ENCODE data around the gene TWF2. TPM values are rescaled to one million over a fixed set of nuclear protein-coding genes. Genes with fewer than 3 reads are reported as not detected.
A peak's percentile ranks its signal among the peaks of the same experiment; 100 is the strongest.

Gene TWF2
- total and polyA plus RNA-seq, 2 of the 13 experiments (the other 11 are each of a cell fraction or from before 2014, with no cell fraction given): 45.5 to 108 TPM

DNA sequence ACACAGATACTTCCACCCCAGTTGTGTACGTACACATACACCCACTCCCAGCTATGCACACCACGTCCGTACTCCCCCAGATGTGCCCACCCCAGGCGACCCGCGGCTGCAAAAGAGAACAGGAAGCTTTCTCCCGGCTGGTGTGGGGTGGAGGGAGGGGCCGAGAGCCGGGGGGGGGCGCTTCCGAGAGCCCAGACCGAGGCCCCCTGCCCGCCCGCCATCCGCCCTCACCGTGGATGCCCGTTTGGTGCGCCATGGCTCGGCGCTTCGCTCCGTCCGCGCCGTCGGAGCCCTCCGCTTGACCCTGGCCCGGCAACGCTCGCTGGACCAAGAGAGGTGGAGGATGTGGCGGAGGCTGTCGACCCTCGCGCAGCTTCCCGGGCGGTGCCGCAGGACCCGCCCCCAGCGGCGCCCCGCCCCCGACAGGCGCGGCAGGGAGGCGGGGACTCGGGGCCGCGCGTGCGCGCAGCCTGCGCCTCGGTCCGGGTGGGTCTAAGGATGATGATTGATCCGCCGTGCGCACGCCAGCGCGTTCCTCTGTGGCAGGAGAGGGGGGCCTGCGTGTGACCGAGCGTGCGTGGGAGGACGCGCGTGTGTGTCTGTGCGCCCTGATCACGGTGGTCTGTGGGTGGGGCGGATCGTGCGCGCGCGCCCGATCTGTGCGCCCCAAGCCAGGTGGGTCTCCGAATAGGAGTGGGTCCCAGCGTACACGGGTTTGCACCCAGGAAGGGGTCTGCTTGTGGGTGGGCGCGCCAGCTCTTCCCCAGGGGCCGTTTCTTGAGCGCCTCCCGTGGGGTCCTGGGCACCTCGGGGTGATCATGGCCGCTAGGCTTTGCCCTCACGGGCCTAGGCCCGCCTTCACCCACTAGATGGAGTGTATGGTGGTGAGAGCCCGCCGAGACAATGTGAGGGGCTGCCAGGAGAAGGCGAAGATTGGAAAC, at the start of gene TWF2 (continued):
- TF ChIP-seq, protein P1, sequence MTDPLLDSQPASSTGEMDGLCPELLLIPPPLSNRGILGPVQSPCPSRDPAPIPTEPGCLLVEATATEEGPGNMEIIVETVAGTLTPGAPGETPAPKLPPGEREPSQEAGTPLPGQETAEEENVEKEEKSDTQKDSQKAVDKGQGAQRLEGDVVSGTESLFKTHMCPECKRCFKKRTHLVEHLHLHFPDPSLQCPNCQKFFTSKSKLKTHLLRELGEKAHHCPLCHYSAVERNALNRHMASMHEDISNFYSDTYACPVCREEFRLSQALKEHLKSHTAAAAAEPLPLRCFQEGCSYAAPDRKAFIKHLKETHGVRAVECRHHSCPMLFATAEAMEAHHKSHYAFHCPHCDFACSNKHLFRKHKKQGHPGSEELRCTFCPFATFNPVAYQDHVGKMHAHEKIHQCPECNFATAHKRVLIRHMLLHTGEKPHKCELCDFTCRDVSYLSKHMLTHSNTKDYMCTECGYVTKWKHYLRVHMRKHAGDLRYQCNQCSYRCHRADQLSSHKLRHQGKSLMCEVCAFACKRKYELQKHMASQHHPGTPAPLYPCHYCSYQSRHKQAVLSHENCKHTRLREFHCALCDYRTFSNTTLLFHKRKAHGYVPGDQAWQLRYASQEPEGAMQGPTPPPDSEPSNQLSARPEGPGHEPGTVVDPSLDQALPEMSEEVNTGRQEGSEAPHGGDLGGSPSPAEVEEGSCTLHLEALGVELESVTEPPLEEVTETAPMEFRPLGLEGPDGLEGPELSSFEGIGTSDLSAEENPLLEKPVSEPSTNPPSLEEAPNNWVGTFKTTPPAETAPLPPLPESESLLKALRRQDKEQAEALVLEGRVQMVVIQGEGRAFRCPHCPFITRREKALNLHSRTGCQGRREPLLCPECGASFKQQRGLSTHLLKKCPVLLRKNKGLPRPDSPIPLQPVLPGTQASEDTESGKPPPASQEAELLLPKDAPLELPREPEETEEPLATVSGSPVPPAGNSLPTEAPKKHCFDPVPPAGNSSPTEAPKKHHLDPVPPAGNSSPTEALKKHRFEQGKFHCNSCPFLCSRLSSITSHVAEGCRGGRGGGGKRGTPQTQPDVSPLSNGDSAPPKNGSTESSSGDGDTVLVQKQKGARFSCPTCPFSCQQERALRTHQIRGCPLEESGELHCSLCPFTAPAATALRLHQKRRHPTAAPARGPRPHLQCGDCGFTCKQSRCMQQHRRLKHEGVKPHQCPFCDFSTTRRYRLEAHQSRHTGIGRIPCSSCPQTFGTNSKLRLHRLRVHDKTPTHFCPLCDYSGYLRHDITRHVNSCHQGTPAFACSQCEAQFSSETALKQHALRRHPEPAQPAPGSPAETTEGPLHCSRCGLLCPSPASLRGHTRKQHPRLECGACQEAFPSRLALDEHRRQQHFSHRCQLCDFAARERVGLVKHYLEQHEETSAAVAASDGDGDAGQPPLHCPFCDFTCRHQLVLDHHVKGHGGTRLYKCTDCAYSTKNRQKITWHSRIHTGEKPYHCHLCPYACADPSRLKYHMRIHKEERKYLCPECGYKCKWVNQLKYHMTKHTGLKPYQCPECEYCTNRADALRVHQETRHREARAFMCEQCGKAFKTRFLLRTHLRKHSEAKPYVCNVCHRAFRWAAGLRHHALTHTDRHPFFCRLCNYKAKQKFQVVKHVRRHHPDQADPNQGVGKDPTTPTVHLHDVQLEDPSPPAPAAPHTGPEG (CRISPR knock-in tag; IDR thresholded peaks at IDR 0.05): peak; percentile 61; the same call in 1 of the 2 replicates
- no peak for TF ChIP-seq ZNF737 (CRISPR knock-in tag; IDR thresholded peaks at IDR 0.05; ENCODE audit: borderline replicate concordance)
- TF ChIP-seq, protein P2, sequence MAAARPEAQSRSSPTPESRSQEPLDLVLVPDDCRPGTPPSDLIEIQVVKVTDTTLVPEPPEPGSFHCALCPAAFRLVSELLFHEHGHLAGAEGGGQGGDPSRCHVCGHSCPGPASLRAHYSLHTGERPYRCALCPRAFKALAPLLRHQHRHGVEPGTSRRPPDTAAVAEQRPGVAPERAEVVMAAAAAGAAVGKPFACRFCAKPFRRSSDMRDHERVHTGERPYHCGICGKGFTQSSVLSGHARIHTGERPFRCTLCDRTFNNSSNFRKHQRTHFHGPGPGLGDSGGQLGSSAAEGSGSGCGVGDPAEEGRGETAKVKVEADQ (CRISPR knock-in tag; IDR thresholded peaks at IDR 0.05; ENCODE audit: borderline replicate concordance): no peak
- TF ChIP-seq, protein P3, sequence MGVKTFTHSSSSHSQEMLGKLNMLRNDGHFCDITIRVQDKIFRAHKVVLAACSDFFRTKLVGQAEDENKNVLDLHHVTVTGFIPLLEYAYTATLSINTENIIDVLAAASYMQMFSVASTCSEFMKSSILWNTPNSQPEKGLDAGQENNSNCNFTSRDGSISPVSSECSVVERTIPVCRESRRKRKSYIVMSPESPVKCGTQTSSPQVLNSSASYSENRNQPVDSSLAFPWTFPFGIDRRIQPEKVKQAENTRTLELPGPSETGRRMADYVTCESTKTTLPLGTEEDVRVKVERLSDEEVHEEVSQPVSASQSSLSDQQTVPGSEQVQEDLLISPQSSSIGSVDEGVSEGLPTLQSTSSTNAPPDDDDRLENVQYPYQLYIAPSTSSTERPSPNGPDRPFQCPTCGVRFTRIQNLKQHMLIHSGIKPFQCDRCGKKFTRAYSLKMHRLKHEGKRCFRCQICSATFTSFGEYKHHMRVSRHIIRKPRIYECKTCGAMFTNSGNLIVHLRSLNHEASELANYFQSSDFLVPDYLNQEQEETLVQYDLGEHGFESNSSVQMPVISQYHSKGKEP (CRISPR knock-in tag; IDR thresholded peaks at IDR 0.05): no peak
- TF ChIP-seq ZNF83 (CRISPR knock-in tag; IDR thresholded peaks at IDR 0.05; ENCODE audit: borderline replicate concordance): 0 out of 2 replicates have a peak, but pooled peaks have one; percentile 7
- TF ChIP-seq ZNF724P (CRISPR knock-in tag; IDR thresholded peaks at IDR 0.05; ENCODE audit: borderline replicate concordance): no peak
- peak; percentile 53; the same call in 1 of the 2 replicates for TF ChIP-seq ZNF776 (CRISPR knock-in tag; IDR thresholded peaks at IDR 0.05)
- TF ChIP-seq, protein P4, sequence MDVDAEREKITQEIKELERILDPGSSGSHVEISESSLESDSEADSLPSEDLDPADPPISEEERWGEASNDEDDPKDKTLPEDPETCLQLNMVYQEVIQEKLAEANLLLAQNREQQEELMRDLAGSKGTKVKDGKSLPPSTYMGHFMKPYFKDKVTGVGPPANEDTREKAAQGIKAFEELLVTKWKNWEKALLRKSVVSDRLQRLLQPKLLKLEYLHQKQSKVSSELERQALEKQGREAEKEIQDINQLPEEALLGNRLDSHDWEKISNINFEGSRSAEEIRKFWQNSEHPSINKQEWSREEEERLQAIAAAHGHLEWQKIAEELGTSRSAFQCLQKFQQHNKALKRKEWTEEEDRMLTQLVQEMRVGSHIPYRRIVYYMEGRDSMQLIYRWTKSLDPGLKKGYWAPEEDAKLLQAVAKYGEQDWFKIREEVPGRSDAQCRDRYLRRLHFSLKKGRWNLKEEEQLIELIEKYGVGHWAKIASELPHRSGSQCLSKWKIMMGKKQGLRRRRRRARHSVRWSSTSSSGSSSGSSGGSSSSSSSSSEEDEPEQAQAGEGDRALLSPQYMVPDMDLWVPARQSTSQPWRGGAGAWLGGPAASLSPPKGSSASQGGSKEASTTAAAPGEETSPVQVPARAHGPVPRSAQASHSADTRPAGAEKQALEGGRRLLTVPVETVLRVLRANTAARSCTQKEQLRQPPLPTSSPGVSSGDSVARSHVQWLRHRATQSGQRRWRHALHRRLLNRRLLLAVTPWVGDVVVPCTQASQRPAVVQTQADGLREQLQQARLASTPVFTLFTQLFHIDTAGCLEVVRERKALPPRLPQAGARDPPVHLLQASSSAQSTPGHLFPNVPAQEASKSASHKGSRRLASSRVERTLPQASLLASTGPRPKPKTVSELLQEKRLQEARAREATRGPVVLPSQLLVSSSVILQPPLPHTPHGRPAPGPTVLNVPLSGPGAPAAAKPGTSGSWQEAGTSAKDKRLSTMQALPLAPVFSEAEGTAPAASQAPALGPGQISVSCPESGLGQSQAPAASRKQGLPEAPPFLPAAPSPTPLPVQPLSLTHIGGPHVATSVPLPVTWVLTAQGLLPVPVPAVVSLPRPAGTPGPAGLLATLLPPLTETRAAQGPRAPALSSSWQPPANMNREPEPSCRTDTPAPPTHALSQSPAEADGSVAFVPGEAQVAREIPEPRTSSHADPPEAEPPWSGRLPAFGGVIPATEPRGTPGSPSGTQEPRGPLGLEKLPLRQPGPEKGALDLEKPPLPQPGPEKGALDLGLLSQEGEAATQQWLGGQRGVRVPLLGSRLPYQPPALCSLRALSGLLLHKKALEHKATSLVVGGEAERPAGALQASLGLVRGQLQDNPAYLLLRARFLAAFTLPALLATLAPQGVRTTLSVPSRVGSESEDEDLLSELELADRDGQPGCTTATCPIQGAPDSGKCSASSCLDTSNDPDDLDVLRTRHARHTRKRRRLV (CRISPR knock-in tag; IDR thresholded peaks at IDR 0.05): no peak
- no peak for TF ChIP-seq ZMYM3 (CRISPR knock-in tag; IDR thresholded peaks at IDR 0.05)
- 0 out of 2 replicates have a peak, but pooled peaks have one; percentile 8 for TF ChIP-seq ZBTB21 (CRISPR knock-in tag; IDR thresholded peaks at IDR 0.05)
- TF ChIP-seq FOXA1 (IDR thresholded peaks at IDR 0.05): no peak
- peak; percentile 19; the same call in 1 of the 2 replicates for TF ChIP-seq FOXA1 (CRISPR knock-in tag; IDR thresholded peaks at IDR 0.05)
- no peak for TF ChIP-seq ZKSCAN5 (CRISPR knock-in tag; IDR thresholded peaks at IDR 0.05)
- no peak for TF ChIP-seq ZBTB1 (CRISPR knock-in tag; IDR thresholded peaks at IDR 0.05; ENCODE audit: borderline replicate concordance)
- no peak for TF ChIP-seq MAF1 (CRISPR knock-in tag; IDR thresholded peaks at IDR 0.05; ENCODE audit: borderline replicate concordance)
